K562 (cell line): ENCODE results near the gene DHX35. TPM values are rescaled to one million over a fixed set of nuclear protein-coding genes. Genes with fewer than 3 reads are reported as not detected.

ENCODE experiments used
- BACH1 ChIP-seq: fragments of 200-800 bp; sonication (Bioruptor generic); IDR thresholded peaks from 2 replicates; pipeline ENCODE4 v1.6.1; 2016; ENCODE audit warnings: missing genetic modification characterization, missing compliant biosample characterization
- CEBPB ChIP-seq: fragments of 450-650 bp; IDR thresholded peaks from 2 replicates; pipeline ENCODE4 v1.6.1; 2016; ENCODE audit warnings: missing genetic modification characterization, missing compliant biosample characterization
- CXXC5 ChIP-seq: fragments of 250-450 bp; sonication (Bioruptor Pico); IDR thresholded peaks from 2 replicates; pipeline ENCODE4 v1.8.0; 2022; ENCODE audit warnings: inconsistent platforms, mild to moderate bottlenecking, moderate library complexity
- FOS ChIP-seq: IDR thresholded peaks from 3 replicates; pipeline ENCODE4 v1.6.1; 2011; ENCODE audit not compliant: insufficient read length; ENCODE audit errors: extremely low read depth
- KLF6 ChIP-seq: fragments of 250-450 bp; sonication (Bioruptor Pico); IDR thresholded peaks from 2 replicates; pipeline ENCODE4 v1.4.0; 2020; ENCODE audit warnings: mild to moderate bottlenecking, moderate library complexity, borderline replicate concordance
- MEF2A ChIP-seq: IDR thresholded peaks from 2 replicates; pipeline ENCODE4 v1.6.1; 2011; ENCODE audit warnings: low read depth, mild to moderate bottlenecking, low read length, moderate library complexity; ENCODE audit not compliant: control insufficient read depth
- NBN ChIP-seq: fragments of 450-650 bp; IDR thresholded peaks from 2 replicates; pipeline ENCODE4 v1.6.1; 2016; ENCODE audit warnings: low read depth, mild to moderate bottlenecking
- NR2F6 ChIP-seq: fragments of 450-650 bp; formaldehyde crosslinking; IDR thresholded peaks from 2 replicates; pipeline ENCODE4 v1.4.0; 2020; ENCODE audit warnings: mild to moderate bottlenecking
- PHB ChIP-seq: fragments of 250-450 bp; sonication (Bioruptor Pico); IDR thresholded peaks from 2 replicates; pipeline ENCODE4 v1.5.0; 2021
- POLR2AphosphoS5 ChIP-seq: IDR thresholded peaks from 2 replicates; pipeline ENCODE4 v1.6.1; 2011; ENCODE audit warnings: mild to moderate bottlenecking, low read depth, low read length, moderate library complexity; ENCODE audit not compliant: control insufficient read depth, insufficient read depth
- RBM34 ChIP-seq: fragments of 200-400 bp; formaldehyde crosslinking; IDR thresholded peaks from 2 replicates; pipeline ENCODE4 v1.6.1; 2018; ENCODE audit warnings: low read length, borderline replicate concordance; ENCODE audit not compliant: insufficient read depth
- SNIP1 ChIP-seq: fragments of 450-650 bp; IDR thresholded peaks from 2 replicates; pipeline ENCODE4 v1.7.1; 2017; ENCODE audit warnings: low read depth, mild to moderate bottlenecking
- XRCC3 ChIP-seq: fragments of 450-650 bp; IDR thresholded peaks from 2 replicates; pipeline ENCODE4 v1.6.1; 2017; ENCODE audit warnings: mild to moderate bottlenecking, moderate library complexity
- XRCC4 ChIP-seq: IDR thresholded peaks from one replicate; pipeline ENCODE4 v1.6.1; 2011; ENCODE audit not compliant: insufficient read depth, insufficient read length; ENCODE audit errors: extremely low read depth
- ZFP1 ChIP-seq: fragments of 450-650 bp; formaldehyde crosslinking; IDR thresholded peaks from 2 replicates; pipeline ENCODE4 v1.4.0; 2020; ENCODE audit warnings: mild to moderate bottlenecking, mixed read lengths
- polyA plus RNA-seq, 8 experiments: library from polyadenylated mRNA; depleted of rRNA in 4 of 8; stranded (reverse) in 5 of 8; unstranded in 3 of 8; fragments of >200 nt; fragmentation: Nextera tagmentation in 2 of 8; fragmentation: Illumina TruSeq in 1 of 8; extraction: Ambion mirVana in 2 of 8; extraction: Trizol in 1 of 8; gene quantifications; 2 replicates each; pipeline versions ENCODE4 v1.2.1 to v1.2.3, GENCODE V29; 2011 to 2014; ENCODE audit warnings: inconsistent platforms in 1 of 8, missing spikeins in 1 of 8
- total RNA-seq, 7 experiments: library from RNA; depleted of rRNA in 6 of 7; stranded (reverse); fragments of >200 nt in 6 of 7; fragmentation: Illumina TruSeq in 2 of 7; extraction: Trizol in 2 of 7; gene quantifications; 2 replicates each; pipeline versions ENCODE4 v1.2.1 to v1.2.3, GENCODE V29; 2011 to 2021; ENCODE audit warnings: low replicate concordance in 1 of 7
- TF ChIP-seq, protein P1 (sequence below): fragments of 450-650 bp; formaldehyde crosslinking; IDR thresholded peaks from 2 replicates; pipeline ENCODE4 v1.4.0; 2022; ENCODE audit warnings: missing genetic modification characterization
- TF ChIP-seq, protein P2 (sequence below): fragments of 450-650 bp; IDR thresholded peaks from one replicate; pipeline ENCODE4 v1.6.1; 2018; ENCODE audit warnings: mild to moderate bottlenecking, moderate library complexity; ENCODE audit not compliant: partially characterized antibody
- TF ChIP-seq, protein P3 (sequence below), 2 experiments: fragments of 250-450 bp in 1 of 2; fragments of 450-650 bp in 1 of 2; sonication (Bioruptor Pico) in 1 of 2; IDR thresholded peaks; 2 replicates each; pipeline versions ENCODE4 v1.6.1 to v1.8.0; 2016 to 2021; ENCODE audit warnings: mild to moderate bottlenecking in 2 of 2, moderate library complexity in 2 of 2, missing compliant biosample characterization in 1 of 2, missing genetic modification characterization in 1 of 2
- TF ChIP-seq, protein P4 (sequence below), 3 experiments: IDR thresholded peaks in 2 of 3; conservative IDR thresholded peaks in 1 of 3; 2 replicates each; pipeline ENCODE4 v1.5.1; 2011 to 2012; ENCODE audit warnings: low read length in 3 of 3, mild to moderate bottlenecking in 3 of 3, control low read depth in 2 of 3, improper control_type of control experiment in 1 of 3, inconsistent platforms in 1 of 3, low read depth in 1 of 3, mixed read lengths in 1 of 3, moderate library complexity in 1 of 3; ENCODE audit not compliant: insufficient read depth in 2 of 3
- TF ChIP-seq, protein P5 (sequence below): sonication (generic); formaldehyde crosslinking; IDR thresholded peaks from 2 replicates; pipeline ENCODE4 v1.8.1; 2022; ENCODE audit warnings: missing genetic modification reagents
- TF ChIP-seq, protein P6 (sequence below): sonication (generic); formaldehyde crosslinking; IDR thresholded peaks from 2 replicates; pipeline ENCODE4 v1.5.0; 2020; ENCODE audit warnings: missing genetic modification reagents

Gene DHX35
- total and polyA plus RNA-seq, 9 of the 15 experiments (the other 6 are each of a cell fraction or from before 2014, with no cell fraction given), result 6.5 to 25.6 (median 16.9) TPM

DNA sequence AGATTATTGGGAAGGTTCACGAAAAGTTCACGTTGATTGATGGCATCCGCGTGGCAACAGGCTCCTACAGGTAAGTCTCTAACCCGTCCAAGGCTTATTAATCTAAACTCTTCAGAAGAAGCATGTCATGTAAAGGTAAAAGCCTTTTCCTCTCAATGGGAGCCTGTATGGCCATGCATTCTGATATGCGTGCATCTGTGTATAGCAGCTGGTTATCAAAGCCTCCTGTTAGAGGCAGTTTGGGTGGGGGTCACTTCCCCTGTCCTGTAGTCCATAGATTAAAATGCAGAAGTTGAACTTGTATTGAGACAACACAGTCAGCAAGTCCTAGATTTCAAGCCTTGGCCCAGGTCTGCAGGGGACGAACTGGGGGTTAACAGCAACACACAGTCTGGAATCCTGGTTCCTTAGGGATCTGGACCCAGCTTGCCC, 14.2 kb upstream of the DHX35 start (continued):
- TF ChIP-seq MEF2A (no peak), ZFP1 (CRISPR knock-in tag) (no peak), NR2F6 (CRISPR knock-in tag) (no peak), POLR2AphosphoS5 (peak; percentile 100), NBN (peak; percentile 78), CEBPB (0 out of 2 replicates have a peak, but pooled peaks have one; percentile 6), KLF6 (peak; percentile 58; the same call in 1 of the 2 replicates), BACH1 (tag) (0 out of 2 replicates have a peak, but pooled peaks have one; percentile 29), PHB (no peak), SNIP1 (no peak), RBM34 (no peak), XRCC3 (no peak), FOS (no peak), XRCC4 (no peak), CXXC5 (CRISPR knock-in tag) (peak; percentile 84)
- TF ChIP-seq, protein P1, sequence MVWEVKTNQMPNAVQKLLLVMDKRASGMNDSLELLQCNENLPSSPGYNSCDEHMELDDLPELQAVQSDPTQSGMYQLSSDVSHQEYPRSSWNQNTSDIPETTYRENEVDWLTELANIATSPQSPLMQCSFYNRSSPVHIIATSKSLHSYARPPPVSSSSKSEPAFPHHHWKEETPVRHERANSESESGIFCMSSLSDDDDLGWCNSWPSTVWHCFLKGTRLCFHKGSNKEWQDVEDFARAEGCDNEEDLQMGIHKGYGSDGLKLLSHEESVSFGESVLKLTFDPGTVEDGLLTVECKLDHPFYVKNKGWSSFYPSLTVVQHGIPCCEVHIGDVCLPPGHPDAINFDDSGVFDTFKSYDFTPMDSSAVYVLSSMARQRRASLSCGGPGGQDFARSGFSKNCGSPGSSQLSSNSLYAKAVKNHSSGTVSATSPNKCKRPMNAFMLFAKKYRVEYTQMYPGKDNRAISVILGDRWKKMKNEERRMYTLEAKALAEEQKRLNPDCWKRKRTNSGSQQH (CRISPR knock-in tag), result peak; percentile 65; the same call in 1 of the 2 replicates
- TF ChIP-seq, protein P2, sequence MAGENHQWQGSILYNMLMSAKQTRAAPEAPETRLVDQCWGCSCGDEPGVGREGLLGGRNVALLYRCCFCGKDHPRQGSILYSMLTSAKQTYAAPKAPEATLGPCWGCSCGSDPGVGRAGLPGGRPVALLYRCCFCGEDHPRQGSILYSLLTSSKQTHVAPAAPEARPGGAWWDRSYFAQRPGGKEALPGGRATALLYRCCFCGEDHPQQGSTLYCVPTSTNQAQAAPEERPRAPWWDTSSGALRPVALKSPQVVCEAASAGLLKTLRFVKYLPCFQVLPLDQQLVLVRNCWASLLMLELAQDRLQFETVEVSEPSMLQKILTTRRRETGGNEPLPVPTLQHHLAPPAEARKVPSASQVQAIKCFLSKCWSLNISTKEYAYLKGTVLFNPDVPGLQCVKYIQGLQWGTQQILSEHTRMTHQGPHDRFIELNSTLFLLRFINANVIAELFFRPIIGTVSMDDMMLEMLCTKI, result no peak
- TF ChIP-seq, protein P3, sequence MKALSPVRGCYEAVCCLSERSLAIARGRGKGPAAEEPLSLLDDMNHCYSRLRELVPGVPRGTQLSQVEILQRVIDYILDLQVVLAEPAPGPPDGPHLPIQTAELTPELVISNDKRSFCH (CRISPR knock-in tag; IDR thresholded peaks at IDR 0.05), result no peak
- TF ChIP-seq, protein P3 (tag; IDR thresholded peaks at IDR 0.05), result peak; percentile 86; the same call in 1 of the 2 replicates
- TF ChIP-seq, protein P4, sequence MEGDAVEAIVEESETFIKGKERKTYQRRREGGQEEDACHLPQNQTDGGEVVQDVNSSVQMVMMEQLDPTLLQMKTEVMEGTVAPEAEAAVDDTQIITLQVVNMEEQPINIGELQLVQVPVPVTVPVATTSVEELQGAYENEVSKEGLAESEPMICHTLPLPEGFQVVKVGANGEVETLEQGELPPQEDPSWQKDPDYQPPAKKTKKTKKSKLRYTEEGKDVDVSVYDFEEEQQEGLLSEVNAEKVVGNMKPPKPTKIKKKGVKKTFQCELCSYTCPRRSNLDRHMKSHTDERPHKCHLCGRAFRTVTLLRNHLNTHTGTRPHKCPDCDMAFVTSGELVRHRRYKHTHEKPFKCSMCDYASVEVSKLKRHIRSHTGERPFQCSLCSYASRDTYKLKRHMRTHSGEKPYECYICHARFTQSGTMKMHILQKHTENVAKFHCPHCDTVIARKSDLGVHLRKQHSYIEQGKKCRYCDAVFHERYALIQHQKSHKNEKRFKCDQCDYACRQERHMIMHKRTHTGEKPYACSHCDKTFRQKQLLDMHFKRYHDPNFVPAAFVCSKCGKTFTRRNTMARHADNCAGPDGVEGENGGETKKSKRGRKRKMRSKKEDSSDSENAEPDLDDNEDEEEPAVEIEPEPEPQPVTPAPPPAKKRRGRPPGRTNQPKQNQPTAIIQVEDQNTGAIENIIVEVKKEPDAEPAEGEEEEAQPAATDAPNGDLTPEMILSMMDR (IDR thresholded peaks at IDR 0.05 in 2 of 3, conservative IDR thresholded peaks at IDR 0.05 in 1 of 3; ENCODE audit: insufficient read depth in 2 of 3, low read depth in 1 of 3, low read length in 3 of 3), result no peak
- TF ChIP-seq, protein P5, sequence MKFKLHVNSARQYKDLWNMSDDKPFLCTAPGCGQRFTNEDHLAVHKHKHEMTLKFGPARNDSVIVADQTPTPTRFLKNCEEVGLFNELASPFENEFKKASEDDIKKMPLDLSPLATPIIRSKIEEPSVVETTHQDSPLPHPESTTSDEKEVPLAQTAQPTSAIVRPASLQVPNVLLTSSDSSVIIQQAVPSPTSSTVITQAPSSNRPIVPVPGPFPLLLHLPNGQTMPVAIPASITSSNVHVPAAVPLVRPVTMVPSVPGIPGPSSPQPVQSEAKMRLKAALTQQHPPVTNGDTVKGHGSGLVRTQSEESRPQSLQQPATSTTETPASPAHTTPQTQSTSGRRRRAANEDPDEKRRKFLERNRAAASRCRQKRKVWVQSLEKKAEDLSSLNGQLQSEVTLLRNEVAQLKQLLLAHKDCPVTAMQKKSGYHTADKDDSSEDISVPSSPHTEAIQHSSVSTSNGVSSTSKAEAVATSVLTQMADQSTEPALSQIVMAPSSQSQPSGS (CRISPR knock-in tag), result no peak
- TF ChIP-seq, protein P6, sequence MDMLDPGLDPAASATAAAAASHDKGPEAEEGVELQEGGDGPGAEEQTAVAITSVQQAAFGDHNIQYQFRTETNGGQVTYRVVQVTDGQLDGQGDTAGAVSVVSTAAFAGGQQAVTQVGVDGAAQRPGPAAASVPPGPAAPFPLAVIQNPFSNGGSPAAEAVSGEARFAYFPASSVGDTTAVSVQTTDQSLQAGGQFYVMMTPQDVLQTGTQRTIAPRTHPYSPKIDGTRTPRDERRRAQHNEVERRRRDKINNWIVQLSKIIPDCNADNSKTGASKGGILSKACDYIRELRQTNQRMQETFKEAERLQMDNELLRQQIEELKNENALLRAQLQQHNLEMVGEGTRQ (CRISPR knock-in tag), result no peak
